GM23248 (cell line): ENCODE data around the gene TUBGCP6.

Experiments
- EZH2 ChIP-seq: fragments of 200-600 bp; sonication (generic); IDR thresholded peaks from 2 replicates; pipeline ENCODE4 v1.6.1; 2018; ENCODE audit warnings: antibody characterized with exemption, mild to moderate bottlenecking; ENCODE audit not compliant: insufficient read depth, poor library complexity, severe bottlenecking
- EZH2phosphoT487 ChIP-seq: fragments of 200-600 bp; sonication (generic); IDR thresholded peaks from 2 replicates; pipeline ENCODE4 v1.6.1; 2018; ENCODE audit warnings: antibody characterized with exemption, moderate library complexity, mild to moderate bottlenecking, low read depth; ENCODE audit not compliant: insufficient read depth

DNA sequence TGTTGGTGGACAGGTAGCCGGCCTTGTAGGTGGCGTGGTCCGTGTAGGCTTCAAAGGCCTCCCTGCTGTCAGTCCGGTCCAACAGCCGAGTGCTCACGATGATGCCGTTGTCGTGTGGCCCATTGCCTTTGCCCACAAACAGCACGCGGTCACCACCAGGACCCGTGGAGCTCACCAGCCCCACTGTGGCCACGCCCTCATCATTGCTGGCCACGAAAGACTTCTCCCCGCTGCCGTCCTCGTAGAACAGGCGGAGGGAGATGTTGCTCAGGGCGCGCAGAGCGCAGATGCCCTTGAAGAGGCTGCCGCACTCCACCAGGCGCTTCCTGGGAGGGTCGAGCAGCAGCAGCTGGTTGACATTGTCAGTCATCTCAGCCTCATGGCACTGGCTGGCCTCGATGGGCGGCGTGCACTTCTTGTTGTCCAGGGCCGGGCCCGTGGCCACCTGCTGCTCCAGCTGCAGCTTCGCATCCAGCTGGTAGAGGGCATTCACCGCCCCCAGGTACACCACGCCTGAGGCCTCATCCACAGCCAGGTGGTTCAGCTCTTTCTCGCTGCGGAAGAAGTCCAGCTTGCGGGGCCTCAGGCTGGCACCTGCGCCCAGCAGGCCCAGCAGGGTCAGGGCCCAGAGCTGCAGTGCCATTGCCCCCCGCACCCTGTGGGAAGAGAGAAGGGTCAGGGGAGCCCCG is 45.3 kb upstream of the TUBGCP6 start:
- no peak for TF ChIP-seq EZH2phosphoT487
- TF ChIP-seq EZH2 = no peak
